HT-29 (cell line): ENCODE data around the gene HMGB1. TPM values are rescaled to one million over a fixed set of nuclear protein-coding genes. Genes with fewer than 3 reads are reported as not detected.
"Not testable (repeated sequence)": the region's sequence is repeated elsewhere in the genome, so short reads cannot be mapped to it uniquely, and the experiment has no call there.

Experiments used
- DNase-seq: peaks from one replicate; pipeline ENCODE4 v3.0.0-alpha.2; 2015; ENCODE audit warnings: low spot score
- total RNA-seq: library from RNA; depleted of rRNA; stranded (reverse); fragments of >200 nt; shearing (Covaris generic); gene quantifications from 2 replicates; pipeline ENCODE4 v1.2.3, GENCODE V29; 2014

HMGB1 gene
- total RNA-seq, 1 experiment from 2014 or later = 579 TPM

GRCh38 chr13:30466358-30466714 lies 600 bp upstream of the HMGB1 start:
- DNase-seq = no peak

DNA sequence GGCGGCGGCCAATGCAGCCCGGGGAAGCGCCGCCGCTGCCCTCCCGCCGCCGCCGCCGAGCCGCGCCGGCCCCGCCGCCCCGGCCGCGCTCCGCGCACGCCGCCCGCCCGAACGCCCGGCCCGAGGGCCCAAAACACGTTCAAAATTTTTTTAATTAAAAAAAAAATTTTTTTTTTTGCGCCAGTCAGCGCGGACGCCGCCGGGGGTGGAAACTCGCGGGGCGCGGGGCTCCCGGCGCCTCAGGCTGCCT lies 468 bp downstream of the HMGB1 start:
- DNase-seq = no peak

DNA sequence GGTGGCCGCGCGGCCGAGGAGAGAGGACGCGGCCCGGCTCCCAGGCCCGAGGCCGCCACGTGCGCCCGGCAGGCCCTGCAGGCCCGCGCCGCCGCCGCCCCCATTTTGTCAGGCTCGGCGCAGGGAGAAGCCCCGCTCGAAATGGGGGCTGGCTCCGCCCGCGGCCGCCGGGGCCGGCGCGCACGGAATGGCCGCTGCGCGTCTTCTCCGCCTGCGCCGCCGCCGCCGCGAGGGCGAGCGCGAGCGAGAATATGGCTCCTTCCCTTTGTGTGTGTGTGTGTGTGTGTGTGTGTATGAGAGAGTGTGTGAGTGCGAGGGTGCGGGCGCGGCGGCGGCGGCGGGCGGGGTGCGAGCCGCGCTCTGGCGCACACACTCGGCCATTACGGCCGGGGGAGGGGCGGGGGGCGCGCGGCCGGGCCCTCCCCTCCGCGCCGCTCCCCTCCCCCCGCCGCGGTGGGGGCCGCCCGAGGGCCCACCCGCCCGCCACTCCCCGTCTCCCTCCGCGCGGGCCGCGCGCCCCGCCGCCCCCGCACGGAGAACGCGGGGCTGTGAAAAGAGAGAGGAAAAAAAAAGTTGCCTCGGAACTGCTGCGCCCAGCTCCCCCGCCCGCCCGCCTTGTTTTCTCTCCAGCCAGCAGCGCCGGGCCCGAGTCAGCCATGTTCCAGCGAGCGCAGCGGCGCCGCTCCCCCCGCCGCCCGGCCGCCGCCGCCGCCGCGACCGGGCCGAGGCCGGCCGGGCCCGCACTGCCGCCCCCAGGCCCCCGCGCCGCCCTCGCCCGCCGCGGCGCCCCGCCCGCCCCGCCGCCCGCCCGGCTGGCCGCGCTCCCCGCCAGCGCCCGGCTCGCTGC lies 1.0 kb downstream of the HMGB1 start:
- DNase-seq = peak; percentile 81

DNA sequence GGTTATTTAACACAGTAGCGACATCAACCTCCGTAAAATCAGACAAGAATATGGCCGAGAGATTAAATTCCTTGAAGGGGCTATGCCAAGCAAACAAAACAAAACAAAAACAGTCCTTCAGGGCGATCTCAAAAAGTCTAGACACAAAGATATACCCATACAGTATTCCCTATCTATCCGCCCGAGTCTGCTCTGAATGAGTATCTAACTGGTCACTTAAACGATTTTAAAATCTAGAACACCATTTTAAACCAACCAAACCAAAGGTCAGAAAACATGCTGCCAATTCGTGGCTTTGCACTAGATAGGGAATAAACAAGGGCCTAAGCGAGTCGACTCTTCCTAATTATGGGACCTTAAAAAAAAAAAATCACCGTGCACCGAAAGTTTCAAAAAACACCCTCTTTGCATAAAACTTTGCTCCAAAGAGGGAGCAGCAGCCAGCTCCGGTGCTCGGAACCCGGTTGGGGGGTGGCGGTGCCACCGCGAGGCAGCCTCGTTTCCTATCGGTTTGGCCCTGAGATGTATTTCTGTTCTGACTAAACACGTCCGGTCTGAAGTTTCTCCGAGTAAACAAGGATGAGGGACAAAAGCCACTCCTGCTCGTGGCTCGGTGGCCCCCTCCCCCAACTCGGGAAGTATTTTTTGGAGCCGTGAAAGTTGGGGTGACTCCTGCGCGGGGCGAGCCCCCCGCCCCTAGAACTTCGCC lies 1.8 kb downstream of the HMGB1 start:
- DNase-seq = peak; percentile 85

DNA sequence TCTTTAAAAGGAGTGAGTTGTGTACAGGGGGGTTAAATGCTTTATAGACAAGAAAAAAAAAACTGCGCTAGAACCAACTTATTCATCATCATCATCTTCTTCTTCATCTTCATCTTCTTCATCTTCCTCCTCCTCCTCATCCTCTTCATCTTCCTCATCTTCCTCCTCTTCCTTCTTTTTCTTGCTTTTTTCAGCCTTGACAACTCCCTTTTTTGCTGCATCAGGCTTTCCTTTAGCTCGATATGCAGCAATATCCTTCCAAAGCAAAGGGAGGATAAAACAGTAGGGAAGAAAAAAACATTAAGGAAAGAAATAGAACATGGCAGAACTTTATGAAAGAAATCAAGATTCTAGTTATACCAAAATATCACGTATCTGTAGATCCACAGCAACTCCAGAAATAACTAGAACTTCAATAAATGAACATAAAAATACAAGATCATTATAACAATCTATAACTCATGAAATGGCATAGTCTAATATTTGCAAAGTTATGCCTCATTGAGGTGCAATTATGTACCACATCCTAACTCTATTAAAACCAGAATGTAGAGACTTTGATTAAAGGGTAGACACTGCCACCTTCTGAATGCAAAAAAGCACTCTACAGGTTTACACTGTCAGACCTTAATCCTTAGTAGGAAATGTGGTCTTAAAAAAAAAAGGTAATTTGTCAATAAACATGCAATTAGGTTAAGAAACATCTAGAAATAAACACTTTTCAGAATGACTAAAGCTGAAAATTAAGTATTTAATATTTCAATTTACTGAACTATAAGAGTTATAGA lies 4.3 kb downstream of the HMGB1 start:
- DNase-seq = not testable (repeated sequence)

DNA sequence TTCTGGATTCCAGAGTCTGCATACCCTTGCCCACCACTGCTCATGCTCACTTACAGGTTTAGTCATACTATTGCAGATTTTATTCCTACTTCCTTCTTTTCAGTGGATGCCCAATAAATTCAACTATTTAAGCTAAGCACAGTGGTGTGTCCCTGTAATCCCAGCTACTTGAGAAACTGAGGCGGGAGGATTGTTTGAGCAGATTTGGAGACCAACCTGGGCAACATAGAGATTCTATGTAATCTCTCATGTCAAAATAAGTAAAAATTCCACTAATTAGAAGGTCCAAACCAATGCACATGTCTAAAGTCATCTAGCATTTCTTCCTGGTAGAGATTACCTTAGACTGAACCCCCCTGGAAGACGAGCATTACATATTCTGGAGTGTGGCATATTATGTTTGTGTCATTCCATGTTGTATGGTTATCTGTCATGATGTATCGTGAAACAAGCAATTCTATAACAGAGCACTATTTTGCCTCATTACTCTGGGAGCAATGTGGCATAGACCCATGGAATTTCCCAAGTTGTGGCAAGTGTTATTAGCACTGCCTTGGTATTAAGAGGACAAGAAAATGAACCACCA lies 8.3 kb downstream of the HMGB1 start:
- no peak for DNase-seq

- no peak for DNase-seq
Measured at GRCh38 chr13:30456290-30456689, 9.4 kb downstream of the HMGB1 start.

DNA sequence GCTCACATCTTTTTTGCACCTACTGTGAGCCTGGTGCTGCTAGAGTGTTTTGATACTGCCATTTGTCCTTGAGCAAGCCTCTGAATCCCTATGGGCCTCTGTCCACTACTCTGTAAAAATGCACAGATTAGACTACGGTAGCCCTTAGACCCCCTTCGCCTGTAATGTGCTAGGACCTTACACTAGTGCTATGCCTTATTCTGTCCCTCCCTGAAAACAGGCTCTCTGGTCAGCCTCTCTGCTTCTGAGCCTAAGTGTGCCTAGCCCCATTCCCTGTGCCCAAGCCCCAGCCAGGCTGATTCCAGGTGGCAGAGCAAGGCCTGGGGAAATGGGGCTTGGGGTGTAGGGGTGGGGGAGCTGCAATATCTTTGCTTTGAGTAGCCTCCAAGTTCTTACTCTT lies 10.7 kb downstream of the HMGB1 start:
- no peak for DNase-seq

DNA sequence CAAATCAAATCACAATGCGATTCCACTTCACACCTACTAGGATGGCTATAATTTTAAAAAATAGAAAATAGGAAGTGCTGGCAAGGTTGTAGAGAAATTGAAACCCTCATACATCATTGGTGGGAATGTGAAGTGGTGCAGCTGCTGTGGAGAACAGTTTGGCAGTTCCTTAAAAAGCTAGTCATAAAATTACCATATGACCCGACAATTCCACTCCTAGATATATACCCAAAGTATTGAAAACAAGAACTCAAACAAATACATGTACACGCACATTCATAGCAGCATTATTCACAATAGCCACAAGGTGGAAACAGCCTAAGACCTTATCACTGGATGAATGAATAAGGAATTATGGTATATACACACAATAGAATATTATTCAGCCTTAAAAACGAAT lies 12.0 kb downstream of the HMGB1 start:
- peak; percentile 62 for DNase-seq

DNA sequence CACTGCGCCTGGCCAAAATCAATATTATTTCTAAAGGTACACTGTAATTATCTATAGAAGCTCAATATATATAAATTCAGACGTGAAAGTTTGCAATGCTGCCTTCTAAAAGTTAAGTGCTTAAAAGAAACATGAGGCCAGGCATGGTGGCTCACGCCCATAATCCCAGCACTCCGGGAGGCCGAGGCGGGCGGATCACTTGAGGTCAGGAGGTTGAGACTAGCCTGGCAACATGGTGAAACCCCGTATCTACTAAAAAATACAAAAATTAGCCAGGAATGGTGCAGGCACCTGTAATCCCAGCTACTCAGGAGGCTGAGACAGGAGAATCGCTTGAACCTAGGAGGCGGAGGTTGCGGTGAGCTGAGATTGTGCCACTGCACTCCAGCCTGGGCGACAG lies 14.3 kb downstream of the HMGB1 start:
- not testable (repeated sequence) for DNase-seq

DNA sequence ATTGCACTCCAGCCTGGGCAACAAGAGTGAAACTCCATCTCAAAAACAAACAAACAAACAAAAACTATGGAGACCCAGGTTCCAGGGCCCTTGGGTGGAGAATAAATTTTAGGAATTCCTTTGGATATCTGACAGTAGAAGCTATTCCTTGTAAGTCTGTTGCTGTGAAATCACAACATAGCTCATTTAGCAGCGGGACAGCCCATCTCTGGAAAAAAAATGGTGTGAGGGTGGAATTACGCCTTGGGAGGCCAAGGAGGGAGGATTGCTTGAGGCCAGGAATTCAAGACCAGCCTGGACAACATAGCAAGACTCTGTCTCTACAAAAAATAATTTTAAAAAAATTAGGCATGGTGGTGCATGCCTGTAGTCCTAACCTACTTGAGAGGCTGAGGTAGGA lies 15.7 kb downstream of the HMGB1 start:
- DNase-seq = no peak

- no peak for DNase-seq
Measured at GRCh38 chr13:30448441-30448840, 17.3 kb downstream of the HMGB1 start.

DNA sequence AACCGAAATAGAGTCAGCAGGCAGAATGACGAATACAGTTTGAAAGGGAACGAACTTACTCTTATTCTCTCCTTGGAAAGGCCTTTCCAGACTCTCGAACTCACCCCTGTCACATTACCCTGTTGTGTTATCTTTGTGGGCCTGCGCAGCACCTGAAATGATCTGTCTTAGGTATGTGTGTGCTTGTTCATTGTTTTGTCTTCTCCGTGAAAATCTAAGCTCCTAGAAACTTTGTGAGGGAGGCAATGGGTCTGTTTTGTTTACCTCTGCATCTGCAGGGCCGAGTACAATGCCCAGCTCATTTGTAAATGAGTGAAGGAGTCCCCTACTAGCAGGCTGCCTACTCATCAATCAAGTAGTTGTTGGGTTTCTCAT lies 19.6 kb downstream of the HMGB1 start:
- no peak for DNase-seq

- no peak for DNase-seq
Measured at GRCh38 chr13:30443957-30444404, 21.8 kb downstream of the HMGB1 start.

DNA sequence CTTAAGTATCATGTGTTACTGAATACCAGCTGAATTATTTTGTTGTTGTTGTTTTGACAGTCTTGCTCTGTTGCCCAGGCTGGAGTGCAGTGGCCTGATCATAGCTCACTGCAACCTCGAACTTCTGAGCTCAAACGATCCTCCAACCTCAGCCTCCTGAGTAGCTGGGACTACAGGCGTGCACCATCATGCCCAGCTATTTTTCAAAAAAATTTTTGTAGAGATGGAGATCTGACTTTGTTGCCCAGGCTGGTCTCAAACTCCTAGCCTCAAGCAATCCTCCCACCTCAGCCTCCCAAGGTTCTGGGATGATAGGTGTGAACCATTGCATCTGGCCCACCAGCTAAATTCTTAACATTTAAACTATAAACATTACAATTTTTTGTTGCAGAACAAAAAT lies 22.2 kb downstream of the HMGB1 start:
- DNase-seq = not testable (repeated sequence)

DNA sequence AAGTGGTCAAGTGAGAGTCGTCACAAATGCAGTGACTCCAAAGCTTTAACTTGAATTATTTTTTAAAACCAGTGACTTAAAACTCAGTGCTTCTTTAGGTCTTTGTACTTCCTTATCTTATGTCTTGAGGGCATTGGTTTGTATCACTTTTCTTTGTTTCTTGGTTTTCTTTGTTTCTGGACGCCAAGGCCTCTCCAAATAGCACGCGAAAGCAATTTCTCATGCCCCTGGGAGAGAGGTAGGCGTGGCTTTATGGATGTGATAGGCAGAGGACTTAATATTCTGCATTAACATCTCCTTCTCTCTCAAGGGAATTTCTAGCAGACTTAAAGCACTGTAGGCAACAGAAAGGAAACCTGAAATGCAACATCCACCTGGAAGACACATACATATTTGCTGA lies 22.8 kb downstream of the HMGB1 start:
- no peak for DNase-seq

- DNase-seq = no peak
Measured at GRCh38 chr13:30440910-30441703, 24.6 kb downstream of the HMGB1 start.

DNA sequence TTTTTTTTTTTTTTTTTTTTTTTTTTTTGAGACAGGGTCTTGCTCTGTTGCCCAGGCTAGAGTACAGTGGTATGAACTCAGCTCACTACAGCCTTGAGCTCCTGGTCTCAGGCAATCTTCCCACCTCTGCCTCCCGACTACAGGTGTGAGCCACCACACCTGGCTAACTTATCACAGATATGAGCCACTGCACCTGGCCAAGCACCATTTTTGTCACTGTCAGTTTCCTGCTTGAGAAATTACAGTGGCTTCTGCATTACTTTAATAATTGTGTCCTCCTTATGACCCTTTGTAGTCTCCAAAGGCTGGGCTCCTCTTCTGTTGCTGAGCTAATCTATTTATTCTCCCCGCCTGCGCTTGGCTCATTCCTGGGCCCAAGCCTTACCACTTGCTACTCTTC lies 27.4 kb downstream of the HMGB1 start:
- DNase-seq = no peak

- DNase-seq = no peak
Measured at GRCh38 chr13:30437177-30437576, 28.6 kb downstream of the HMGB1 start.

- DNase-seq = no peak
Measured at GRCh38 chr13:30435911-30436451, 29.8 kb downstream of the HMGB1 start.

DNA sequence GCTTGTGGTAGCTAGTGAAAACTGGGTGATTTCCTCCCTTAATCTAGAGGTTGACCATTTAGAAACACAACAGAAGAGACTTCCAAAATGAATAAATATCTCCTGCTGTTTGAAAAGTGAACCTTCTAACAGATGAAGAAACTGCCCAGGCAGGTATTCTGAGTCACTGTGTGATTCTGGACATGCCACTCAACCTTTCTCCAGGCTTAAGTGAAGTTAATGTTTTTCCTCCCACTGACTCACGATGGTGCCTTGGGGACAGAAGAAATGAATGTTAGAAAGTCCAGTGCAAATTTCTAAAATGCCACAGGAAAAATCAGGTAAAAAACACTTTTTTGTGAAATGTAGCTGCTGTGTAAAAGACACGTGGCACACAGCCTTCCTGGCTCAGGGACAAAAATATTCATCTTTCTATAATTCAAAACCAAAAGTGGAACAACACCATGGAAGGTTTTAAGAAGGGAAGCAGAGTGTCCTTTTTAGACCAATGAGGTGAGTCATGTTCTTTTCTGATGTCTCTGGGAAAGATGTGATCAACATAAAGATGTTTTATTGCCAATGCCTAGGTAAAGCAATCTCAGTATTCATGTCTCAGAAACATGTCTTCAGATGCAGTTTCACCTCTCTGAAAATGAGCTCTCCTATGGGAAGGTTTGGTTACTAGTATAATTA lies 34.3 kb downstream of the HMGB1 start:
- DNase-seq = no peak
